IPS-18a (cell line): ENCODE results near the gene MGRN1.
"Not testable (repeated sequence)": the region's sequence is repeated elsewhere in the genome, so short reads cannot be mapped to it uniquely, and the experiment has no call there.

Source experiments
- H3K27ac ChIP-seq: one replicate; pipeline ENCODE4 v1.5.1; 2013; ENCODE audit warnings: low read length
- H3K27me3 ChIP-seq: one replicate; pipeline ENCODE4 v1.6.1; 2013; ENCODE audit warnings: mild to moderate bottlenecking, low read length; ENCODE audit not compliant: control insufficient read depth, insufficient read depth
- H3K36me3 ChIP-seq: one replicate; pipeline ENCODE4 v1.6.1; 2013; ENCODE audit warnings: low read depth, low read length; ENCODE audit not compliant: control insufficient read depth
- H3K4me1 ChIP-seq: one replicate; pipeline ENCODE4 v1.6.1; 2013; ENCODE audit warnings: low read depth, low read length; ENCODE audit not compliant: control insufficient read depth
- H3K4me3 ChIP-seq: one replicate; pipeline ENCODE4 v1.5.1; 2013; ENCODE audit warnings: low read length
- H3K9ac ChIP-seq: one replicate; pipeline ENCODE4 v1.6.1; 2013; ENCODE audit warnings: mild to moderate bottlenecking, low read length, moderate library complexity
- H3K9me3 ChIP-seq: one replicate; pipeline ENCODE4 v1.6.1; 2013; ENCODE audit warnings: low read depth, low read length; ENCODE audit not compliant: control insufficient read depth

Gene MGRN1

GRCh38 chr16:4649744-4650442, 25.3 kb downstream of the MGRN1 start:
- Histone ChIP-seq H3K9ac (no peak overlapping the region), H3K36me3 (peaks cover 16% of the 10 kb centered on the region), H3K4me3 (no peak overlapping the region), H3K27me3 (no peaks in the 10 kb centered on the region), H3K4me1 (no peaks in the 10 kb centered on the region), H3K9me3 (no peaks in the 10 kb centered on the region), H3K27ac (no peak overlapping the region)

DNA sequence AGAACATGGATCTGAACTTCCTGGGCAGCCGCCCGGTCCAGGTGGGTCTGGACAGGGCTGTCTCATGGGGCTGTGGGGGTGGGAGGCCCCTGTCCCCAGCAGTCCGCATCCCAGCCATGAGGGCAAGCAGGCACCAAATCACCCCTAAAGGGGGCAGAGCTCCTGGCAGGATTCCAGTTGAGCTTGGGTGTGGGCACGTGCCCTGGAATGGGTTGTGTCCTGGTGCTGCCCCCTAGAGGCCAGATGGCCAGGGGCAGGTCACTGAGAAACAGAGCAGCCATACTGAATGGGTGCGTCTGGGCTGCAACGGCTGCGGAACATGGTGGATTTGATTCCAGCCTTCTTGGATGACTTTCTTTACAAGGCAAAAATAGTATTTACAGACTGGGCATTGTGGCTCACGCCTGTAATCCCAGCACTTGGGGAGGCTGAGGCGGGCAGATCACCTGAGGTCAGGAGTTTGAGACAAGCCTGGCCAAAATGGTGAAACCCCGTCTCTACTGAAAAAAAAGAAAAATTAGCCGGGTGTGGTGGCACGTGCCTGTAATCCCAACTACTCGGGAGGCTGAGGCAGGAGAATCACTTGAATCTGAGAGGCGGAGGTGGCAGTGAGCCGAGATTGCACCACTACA, 25.9 kb downstream of the MGRN1 start:
- H3K9ac ChIP-seq, H3K4me3 ChIP-seq, H3K4me1 ChIP-seq, H3K27me3 ChIP-seq, H3K9me3 ChIP-seq, H3K27ac ChIP-seq: not testable (repeated sequence)
- peaks cover 22% of the 10 kb centered on the region for H3K36me3 ChIP-seq

DNA sequence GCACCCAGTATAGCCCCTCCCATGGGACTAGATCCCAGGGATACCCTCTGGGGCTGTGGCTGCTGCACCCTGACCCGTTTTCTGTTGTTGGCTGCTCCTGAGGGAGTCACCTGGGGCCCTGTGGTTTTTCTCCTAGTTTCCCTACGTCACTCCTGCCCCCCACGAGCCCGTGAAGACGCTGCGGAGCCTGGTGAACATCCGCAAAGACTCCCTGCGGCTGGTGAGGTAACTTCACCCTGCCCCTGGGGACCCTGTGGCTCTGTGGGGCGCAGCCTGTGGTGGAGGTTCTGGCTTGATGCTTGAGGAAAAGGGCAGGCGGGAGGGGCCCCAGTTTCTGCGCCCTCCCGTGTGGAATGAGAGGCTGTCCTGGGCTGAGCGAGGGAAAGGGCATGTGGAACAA, 27.2 kb downstream of the MGRN1 start:
- Histone ChIP-seq H3K27ac (no peak overlapping the region), H3K36me3 (peaks cover 29% of the 10 kb centered on the region)

DNA sequence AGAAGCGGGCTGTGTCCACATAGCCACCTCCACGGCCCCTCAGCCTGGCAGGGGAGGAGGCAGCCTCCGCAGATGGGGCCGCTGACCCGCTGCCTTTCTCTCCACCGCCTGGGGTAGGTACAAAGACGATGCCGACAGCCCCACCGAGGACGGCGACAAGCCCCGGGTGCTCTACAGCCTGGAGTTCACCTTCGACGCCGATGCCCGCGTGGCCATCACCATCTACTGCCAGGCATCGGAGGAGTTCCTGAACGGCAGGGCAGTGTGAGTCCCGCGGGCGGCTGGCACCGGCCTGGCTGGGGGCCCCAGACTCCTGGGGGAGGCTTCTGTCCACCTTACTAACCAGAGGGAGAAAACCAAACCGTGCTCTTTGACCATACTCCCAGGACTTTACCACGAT, 27.9 kb downstream of the MGRN1 start:
- Histone ChIP-seq H3K27me3 (no peaks in the 10 kb centered on the region), H3K4me3 (no peak overlapping the region), H3K27ac (no peak overlapping the region)

More for the DNA sequence above, 27.2 kb downstream of the MGRN1 start:
- H3K9me3 ChIP-seq, result no peaks in the 10 kb centered on the region
- H3K4me3 ChIP-seq, result no peak overlapping the region
- no peak overlapping the region for H3K9ac ChIP-seq
- H3K4me1 ChIP-seq, result no peaks in the 10 kb centered on the region
- no peaks in the 10 kb centered on the region for H3K27me3 ChIP-seq

DNA sequence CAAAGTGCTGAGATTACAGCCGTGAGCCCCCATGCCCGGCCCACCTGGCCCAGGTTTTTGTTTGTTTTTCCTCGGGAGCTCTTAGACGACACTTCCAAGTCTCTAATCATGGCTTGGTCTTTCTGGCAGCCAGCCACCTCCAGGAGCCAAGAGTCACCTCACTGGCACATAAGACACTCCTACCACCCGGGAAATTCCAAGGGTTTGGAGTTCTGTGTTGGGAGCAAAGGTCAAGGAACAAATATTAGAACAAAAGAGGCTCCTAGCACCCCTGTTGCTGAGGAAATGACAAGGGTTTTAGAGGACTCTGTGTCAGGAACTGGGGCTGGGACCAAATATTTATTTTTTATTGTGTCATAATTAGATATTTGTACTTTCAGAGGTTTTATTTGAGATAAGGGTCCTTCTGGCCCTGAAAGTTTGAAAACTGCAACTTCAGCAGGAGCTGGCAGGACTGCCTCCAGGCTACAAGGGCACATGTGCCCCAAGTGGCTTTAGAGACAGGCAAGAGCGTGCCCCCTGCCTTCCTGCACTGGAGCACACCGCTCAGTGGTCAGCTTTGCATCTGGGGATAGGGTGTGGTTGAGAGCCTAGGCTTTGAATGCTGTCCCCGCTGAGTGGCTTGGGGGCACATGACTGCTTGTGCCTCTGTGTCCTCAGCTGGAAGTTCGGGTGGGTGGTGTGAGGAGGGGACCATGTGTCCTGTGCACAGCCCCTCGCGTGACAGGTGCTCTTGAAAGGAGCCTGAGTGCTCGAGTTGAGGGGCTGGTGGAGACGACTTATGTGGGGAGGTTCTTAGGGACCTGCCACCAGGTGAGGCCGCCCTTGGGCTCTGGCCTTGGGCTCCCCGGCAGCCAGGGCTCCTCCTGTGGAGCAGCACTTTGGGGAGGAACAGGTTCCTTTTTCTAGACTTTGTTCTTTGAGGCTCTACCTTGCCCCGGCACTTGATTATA, 29.7 kb downstream of the MGRN1 start:
- peaks cover 34% of the 10 kb centered on the region for H3K36me3 ChIP-seq
- H3K9ac ChIP-seq, result no peak overlapping the region
- H3K4me3 ChIP-seq, result no peak overlapping the region
- H3K9me3 ChIP-seq, result no peaks in the 10 kb centered on the region
- H3K4me1 ChIP-seq, result no peaks in the 10 kb centered on the region
- H3K27ac ChIP-seq, result no peak overlapping the region
- H3K27me3 ChIP-seq, result no peaks in the 10 kb centered on the region

More for the DNA sequence above, 27.9 kb downstream of the MGRN1 start:
- H3K4me1 ChIP-seq, result no peaks in the 10 kb centered on the region
- peaks cover 29% of the 10 kb centered on the region for H3K36me3 ChIP-seq
- no peaks in the 10 kb centered on the region for H3K9me3 ChIP-seq
- H3K9ac ChIP-seq, result no peak overlapping the region

DNA sequence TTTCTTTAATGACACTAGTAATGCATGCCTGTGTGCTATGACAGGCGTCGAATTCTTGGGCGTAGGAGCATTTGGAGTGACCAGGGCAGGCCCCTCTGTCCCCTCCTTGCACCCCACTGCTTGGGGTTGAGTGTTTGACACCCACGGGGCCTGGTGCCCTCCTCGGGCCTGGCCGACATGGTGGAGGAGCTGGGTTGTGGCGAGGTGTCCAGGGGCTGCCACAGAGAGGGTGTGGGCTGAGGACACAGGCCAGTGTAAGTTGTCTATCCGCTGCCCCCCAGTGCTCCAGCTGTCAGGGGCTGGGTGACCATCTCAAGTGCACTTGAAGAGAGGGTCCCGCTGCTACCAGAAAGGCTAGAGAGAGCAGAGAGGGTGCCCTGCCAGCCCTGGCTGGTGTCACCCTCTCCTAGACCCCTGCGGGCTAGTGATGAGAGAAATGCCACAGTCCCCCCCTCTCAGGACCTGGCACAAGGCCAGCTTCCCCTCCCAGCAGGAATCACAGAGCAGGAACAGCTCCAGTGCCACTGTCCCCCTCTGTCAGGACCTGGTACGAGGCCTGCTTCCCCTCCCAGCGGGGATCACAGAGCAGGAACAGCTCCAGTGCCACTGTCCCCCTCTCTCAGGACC, 30.5 kb downstream of the MGRN1 start:
- Histone ChIP-seq H3K27ac (no peak overlapping the region), H3K4me3 (no peak overlapping the region), H3K27me3 (no peaks in the 10 kb centered on the region), H3K36me3 (peaks cover 36% of the 10 kb centered on the region), H3K4me1 (no peaks in the 10 kb centered on the region), H3K9ac (no peak overlapping the region), H3K9me3 (no peaks in the 10 kb centered on the region)

GRCh38 chr16:4655801-4656200, 31.2 kb downstream of the MGRN1 start:
- Histone ChIP-seq H3K27ac (no peak overlapping the region), H3K4me3 (no peak overlapping the region), H3K4me1 (no peaks in the 10 kb centered on the region), H3K9ac (no peak overlapping the region), H3K27me3 (no peaks in the 10 kb centered on the region), H3K36me3 (peaks cover 38% of the 10 kb centered on the region), H3K9me3 (no peaks in the 10 kb centered on the region)

GRCh38 chr16:4656221-4656620, 31.6 kb downstream of the MGRN1 start:
- H3K4me3 ChIP-seq, result no peak overlapping the region
- H3K4me1 ChIP-seq, result no peaks in the 10 kb centered on the region
- no peaks in the 10 kb centered on the region for H3K27me3 ChIP-seq
- no peak overlapping the region for H3K9ac ChIP-seq
- H3K9me3 ChIP-seq, result no peaks in the 10 kb centered on the region
- no peak overlapping the region for H3K27ac ChIP-seq
- H3K36me3 ChIP-seq, result peaks cover 36% of the 10 kb centered on the region

- Histone ChIP-seq H3K36me3 (peaks cover 34% of the 10 kb centered on the region), H3K27ac (no peak overlapping the region), H3K4me1 (no peaks in the 10 kb centered on the region), H3K9me3 (no peaks in the 10 kb centered on the region), H3K27me3 (no peaks in the 10 kb centered on the region), H3K4me3 (no peak overlapping the region), H3K9ac (no peak overlapping the region)
Measured at GRCh38 chr16:4656695-4657686, 32.4 kb downstream of the MGRN1 start.

DNA sequence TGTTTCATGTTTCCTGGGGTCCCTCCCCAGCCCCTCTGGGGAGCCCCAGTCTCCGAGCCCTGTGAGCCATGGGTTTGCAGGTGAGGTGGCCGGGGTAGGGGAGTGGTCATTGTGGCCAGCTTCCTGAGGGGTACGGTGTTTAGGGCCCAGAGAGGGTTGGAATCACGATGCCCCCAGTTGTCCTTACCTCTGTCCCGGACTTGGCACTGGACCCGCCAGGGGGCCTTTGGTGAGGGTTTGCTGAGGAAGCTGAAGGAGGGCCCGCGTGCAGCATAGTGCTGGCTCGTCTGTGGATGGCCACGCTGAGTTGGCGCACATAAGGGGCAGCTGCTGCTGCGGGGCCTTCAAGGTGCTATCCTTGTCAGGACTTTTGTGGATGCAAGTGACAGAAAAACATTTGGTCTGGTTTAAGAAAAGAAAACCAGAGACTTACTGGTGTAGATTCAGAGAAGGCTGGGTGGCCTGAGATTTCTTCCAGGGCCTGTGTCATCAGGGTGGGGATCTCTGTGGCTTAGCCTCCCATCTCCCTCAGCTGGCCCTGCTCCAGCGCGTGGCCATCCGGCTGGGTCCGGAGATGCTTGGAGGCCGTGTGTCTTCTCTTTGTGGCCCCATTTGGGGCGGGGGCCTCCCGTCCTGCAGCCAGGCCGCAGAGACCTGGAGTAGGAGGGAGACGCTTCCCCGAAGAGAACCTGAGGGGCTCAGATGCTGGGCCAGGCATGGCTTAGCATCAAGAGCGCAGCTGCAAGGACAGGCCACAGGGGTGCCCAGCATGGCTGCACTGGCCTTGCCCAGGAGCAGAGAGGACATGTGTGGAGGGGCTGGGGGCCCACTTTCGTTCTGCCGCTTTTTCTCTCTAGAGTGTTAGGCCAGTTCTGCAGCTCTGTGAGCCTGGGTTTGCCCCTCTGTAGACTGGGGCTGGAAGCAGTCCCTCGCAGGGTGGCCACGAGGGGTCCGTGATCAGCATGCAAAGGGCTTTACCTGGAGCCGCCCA, 35.0 kb downstream of the MGRN1 start:
- H3K36me3 ChIP-seq, result peaks cover 30% of the 10 kb centered on the region
- no peaks in the 10 kb centered on the region for H3K9me3 ChIP-seq
- H3K27ac ChIP-seq, result no peak overlapping the region
- H3K9ac ChIP-seq, result no peak overlapping the region
- no peak overlapping the region for H3K4me3 ChIP-seq
- H3K4me1 ChIP-seq, result no peaks in the 10 kb centered on the region
- H3K27me3 ChIP-seq, result no peaks in the 10 kb centered on the region
